Islet of Langerhans (tissue), 1 donor: ENCODE results near the gene TADA3.

Experiments used
- FAIRE-seq: peaks from one replicate; lab custom pipeline; 2011; peaks lifted over from hg19 to GRCh38; lab: Jason Lieb, UNC

Gene TADA3

DNA sequence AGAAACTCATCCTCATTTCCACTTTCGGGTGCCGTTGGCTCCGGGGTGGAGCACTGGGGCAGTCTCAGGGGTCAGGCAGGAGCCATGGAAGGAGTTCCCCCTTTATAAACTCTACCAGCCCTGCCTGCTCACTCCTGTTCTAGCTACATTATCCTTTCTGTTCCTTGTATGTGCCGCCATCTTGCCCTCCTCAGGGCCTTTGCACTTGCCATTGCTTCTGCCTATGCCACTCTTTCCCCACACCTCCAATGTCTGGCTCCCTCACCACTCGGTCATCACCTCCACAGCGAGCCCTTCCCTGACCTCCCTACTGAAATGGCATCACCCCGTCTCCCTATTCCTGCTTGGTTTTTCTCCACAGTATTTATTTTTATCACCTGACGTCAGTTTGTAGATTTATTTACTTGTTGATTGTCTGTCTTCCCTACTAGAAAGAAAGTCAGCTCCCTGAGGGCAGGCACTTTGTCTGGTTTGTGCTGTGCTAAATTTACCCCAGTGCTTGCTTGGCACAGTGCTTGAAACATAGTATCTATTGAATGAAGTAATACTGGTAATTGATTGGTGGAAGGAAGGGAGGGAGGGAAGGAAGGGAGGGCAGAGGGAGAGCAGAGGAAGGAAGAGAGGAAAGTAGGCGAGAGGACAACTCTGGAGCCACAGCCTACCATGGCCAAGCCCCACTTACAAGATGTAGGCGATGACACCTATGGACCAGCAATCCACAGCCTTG lies 31.3 kb downstream of the TADA3 start:
- no peak for FAIRE-seq

DNA sequence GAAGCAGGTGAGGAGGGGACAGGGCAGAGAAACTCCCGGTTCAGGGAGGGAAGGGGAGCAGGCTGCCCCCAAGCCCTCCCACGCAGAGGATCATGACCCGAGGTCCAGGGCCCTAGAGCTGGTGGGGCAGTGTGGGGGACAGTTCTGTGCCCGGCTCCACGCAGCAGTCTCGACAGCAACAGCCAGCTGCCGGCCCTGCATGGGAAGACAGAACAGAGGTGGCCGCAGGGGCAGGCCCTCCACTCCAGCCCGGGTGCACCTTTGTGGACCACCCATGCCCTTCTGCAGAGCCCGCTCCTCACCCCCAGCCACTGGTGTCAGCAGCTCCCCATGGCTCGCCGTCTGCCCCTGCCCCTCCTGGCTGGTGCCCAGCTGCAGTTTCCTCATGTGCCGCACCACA lies 34.8 kb downstream of the TADA3 start:
- FAIRE-seq, result no peak

DNA sequence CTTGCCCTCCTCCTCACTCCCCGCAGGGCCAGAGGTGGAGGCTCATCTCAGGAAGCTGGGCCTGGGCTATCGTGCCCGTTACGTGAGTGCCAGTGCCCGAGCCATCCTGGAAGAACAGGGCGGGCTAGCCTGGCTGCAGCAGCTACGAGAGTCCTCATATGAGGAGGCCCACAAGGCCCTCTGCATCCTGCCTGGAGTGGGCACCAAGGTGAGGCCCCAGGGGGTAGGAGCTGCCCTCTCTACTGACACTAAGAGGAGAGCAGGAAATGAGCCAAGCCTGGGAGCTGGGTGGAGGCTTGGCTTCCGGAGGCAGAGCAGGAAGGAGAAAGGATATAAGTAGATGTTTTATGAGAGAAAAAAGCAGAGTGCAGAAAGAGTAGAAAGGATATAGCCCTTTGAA lies 37.6 kb downstream of the TADA3 start:
- no peak for FAIRE-seq

DNA sequence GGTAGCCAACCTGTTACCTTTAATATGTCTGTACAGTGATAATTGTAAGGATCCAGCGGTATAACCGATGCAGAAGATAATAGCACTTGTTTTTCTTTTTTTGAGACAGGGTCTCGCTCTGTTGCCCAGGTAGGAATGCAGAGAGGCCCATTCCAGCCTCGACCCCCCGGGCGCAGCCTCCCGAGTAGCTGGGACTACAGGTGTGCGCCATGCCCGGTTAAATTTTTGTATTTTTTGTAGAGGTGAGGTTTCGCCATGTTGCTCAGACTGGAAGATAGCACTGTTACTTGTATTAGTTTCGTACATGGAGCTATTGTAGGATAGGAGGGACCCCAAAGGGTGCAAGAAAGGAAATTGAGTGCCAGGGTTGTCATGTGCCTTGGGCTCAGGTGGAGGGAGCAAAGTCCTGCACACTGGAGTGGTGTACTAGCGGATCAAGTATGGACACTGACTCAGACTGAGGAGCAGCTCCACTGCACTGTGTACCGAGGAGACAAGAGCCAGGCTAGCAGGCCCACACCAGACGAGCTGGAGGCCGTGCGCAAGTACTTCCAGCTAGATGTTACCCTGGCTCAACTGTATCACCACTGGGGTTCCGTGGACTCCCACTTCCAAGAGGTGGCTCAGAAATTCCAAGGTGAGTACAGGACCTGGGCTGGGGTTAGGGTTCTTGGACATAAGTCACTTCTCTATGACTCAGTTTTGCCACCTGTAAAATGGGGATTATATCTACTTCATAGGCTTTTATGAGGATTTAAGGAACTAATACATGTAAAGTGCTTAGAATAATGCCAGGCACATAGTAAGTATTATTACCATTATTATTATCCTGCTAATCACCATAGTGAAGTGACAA lies 41.5 kb downstream of the TADA3 start:
- FAIRE-seq, result no peak

DNA sequence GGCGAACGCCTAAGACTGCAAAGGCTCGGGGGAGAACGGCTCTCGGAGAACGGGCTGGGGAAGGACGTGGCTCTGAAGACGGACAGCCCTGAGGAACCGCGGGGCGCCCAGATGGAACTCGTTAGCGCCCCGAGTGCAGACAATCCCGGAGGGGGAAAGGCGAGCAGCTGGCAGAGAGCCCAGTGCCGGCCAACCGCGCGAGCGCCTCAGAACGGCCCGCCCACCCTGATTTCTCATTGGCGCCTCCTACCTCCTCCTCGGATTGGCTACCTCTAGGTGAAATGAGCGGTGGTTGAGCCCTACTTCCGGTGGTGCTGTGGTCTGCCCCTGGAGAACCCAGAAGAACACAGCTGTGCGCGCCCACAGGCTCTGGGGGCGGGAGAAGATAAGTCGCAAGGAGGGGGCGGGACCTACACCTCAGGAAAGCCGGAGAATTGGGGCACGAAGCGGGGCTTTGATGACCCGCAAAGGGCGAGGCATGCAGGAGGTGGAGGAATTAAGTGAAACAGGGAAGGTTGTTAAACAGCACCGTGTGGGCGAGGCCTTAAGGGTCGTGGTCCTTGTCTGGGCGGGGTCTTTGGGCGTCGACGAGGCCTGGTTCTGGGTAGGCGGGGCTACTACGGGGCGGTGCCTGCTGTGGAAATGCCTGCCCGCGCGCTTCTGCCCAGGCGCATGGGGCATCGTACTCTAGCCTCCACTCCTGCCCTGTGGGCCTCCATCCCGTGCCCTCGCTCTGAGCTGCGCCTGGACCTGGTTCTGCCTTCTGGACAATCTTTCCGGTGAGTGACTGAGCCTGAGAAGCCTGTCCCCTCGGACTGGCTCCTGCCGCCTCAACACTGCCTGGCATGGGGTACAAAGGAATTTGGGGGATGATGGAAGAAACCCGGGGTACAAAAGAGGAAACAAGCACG lies 42.4 kb downstream of the TADA3 start, which contains the start of gene OGG1:
TSS of gene OGG1 (plus strand) at position 308 of the 911 bp plus-strand sequence. CDS start at position 643, 335 bp downstream.
- no peak for FAIRE-seq

DNA sequence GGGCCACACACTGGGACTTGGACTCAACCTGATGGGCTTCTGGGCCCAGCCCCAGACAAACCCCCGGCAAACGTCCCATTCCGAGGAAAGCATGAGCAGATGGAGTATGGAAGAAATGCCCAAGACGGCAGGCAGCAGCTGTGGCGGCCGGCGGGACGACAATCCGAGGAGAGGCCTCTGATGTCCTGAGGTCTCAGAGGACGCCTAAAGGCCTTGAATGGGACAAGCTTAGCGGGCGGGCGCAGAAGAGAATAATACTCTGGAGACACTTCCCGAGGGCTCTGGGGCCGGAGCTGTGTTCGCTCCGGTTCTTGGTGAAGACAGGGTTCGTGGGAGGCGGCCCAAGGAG lies 43.0 kb downstream of the TADA3 start:
- FAIRE-seq, result no peak

DNA sequence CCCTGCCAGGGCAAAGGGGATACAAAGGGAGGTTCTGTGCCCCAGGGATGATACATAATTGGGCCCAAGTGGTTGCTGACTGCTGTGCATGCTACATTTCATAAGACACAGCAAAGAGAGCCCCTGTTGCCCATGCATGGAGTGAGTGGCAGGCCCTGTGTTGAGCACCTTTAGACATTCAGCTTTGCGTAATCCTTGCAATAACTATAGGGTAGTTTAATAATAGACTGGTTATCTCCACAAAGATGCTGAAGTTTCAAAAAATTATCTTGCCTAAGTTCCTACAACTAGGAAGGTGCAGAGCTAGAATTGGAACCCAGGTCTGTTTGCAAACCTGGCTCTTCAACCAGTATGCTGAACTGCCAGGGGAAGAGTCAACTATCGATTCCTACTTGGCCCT lies 44.2 kb downstream of the TADA3 start:
- FAIRE-seq, result no peak

DNA sequence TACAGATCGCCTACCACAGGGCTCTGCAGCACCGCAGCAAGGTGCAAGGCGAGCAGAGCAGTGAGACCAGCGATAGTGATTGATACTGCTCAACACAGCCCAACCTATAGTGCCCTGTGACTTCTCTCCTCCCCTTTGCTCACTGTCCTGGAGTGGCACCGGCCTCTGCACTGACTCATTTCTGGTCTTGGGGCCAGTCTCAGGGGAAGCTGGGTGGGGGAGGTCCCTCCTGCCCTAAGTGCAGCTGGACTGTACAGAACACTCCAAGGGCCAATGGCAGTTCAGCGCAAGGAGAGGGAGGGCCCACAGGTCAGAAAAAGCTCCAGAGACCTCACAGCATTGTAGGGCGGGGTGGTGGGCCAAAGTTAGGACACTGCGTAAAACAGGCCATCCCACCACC lies 45.0 kb downstream of the TADA3 start:
- no peak for FAIRE-seq

DNA sequence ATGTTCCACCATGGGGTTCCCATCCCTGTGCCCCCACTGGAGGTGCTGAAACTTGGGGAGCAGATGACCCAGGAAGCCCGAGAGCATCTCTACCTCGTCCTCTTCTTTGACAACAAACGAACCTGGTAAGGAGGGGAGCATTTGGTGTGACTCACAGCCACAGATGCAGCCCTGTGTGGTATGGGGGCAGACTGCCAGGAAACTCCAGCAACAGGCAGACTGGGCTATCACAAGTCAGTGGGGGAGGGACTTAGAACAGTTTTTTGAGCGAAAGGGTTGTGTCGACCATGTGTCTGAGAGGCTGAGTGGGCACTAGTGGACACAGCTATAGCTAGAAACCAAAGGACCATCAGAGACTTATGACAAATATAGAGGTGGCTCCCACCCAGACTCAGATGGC lies 45.9 kb downstream of the TADA3 start:
- no peak for FAIRE-seq

DNA sequence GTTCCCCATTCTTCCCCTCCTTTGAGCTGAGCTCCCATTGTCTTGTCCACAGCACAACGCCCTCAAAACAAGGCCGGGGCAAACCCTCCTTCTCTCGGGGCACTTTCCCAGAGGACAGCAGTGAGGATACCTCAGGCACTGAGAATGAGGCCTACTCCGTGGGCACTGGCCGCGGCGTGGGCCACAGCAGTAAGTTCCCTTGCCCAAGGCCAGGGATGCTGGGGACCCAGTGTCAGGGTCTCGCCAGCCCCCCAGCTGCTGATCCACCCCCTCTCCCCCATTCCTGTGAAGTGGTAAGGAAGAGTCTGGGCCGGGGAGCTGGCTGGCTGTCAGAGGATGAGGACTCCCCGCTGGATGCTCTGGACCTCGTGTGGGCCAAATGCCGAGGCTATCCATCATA lies 46.8 kb downstream of the TADA3 start:
- no peak for FAIRE-seq

DNA sequence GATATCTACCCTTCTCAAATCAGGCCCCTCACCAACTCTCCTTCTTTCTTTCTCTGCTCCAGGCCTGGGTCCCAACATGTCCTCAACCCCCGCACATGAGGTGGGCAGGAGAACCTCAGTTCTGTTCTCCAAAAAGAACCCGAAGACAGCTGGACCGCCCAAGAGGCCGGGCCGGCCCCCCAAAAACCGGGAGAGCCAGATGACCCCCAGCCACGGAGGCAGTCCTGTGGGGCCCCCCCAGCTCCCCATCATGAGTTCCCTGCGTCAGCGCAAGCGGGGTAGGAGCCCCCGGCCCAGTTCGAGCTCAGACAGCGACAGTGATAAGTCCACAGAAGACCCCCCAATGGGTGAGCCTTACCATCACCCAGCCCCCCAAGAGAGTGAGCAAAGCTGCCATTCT lies 48.1 kb downstream of the TADA3 start:
- no peak for FAIRE-seq

DNA sequence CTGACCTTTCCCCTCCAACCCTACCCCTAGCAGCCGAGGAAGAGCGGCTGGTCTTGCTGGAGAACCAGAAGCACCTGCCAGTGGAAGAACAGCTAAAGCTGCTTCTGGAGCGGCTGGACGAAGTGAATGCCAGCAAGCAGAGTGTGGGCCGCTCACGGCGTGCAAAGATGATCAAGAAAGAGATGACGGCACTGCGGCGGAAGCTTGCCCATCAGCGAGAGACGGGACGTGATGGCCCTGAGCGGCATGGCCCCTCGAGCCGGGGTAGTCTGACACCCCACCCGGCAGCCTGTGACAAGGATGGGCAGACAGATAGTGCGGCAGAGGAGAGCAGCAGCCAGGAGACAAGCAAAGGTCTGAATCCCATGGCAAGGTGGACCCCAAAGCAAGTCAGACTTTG lies 48.7 kb downstream of the TADA3 start:
- FAIRE-seq, result no peak

DNA sequence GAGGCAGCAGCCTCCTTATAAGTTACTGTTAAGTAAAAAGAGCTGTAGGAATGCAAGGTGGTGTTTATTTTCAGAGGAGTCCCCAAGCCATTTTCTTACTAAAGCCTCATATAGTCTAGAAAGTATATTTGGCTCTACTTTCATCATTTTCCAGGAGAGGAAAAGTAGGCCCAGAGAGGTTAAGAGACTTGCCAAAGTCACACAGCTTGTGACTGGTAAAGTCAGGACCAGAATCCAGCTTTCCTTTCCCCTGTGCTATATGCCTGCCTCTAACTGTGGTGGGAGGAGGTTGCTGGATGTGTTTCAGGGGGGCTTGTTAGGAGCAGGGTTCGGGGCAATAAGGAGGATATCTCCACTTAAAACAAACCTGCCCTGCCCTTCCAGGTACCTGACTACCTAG lies 49.7 kb downstream of the TADA3 start:
- FAIRE-seq, result no peak

DNA sequence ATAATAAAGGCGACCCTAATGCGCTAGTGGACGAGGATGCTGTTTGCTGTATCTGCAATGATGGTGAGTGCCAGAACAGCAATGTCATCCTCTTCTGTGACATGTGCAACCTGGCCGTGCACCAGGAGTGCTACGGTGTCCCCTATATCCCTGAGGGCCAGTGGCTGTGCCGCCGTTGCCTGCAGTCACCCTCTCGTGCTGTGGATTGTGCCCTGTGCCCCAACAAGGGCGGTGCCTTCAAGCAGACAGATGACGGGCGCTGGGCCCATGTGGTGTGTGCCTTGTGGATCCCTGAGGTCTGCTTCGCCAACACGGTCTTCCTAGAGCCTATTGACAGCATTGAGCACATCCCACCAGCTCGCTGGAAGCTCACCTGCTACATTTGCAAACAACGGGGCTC lies 53.1 kb downstream of the TADA3 start:
- FAIRE-seq, result no peak

DNA sequence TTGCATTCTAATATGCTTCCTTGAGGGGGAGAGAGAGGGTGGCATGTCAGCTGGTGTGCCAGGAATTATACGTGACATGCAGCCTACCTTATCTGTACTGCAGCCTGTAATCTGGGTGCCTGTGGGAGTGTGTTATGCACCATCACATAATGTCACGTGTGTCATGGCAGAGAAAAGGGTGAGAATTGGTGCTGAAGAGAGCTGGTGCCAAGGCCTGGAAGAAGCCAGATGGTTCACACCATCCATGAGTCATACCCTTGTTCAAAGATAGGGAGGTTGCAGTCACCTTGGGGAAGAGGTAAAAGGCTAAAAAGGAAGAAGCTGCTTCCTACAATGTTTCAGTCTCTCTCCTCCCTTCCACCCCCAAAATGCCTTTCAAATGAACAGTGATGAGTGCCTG lies 55.4 kb downstream of the TADA3 start:
- no peak for FAIRE-seq

DNA sequence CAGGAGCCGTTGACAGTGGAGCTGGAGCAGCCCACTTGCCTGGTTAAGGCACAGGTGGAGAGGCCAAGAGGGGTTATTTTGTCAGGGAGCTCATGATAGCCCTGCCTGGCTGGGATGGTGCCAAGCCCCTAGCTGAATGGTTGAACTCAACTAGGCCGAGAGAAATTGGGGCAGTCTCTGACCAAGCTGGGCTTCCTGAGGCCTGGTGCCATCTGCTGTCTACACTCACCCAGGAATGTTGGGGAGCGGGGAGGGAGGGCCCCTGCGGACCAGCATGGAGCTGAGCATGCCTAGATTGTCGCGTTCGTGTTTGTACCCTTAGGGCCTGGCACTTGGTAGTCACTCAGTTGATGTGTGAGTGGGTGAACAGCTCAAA lies 59.5 kb downstream of the TADA3 start:
- FAIRE-seq, result no peak

DNA sequence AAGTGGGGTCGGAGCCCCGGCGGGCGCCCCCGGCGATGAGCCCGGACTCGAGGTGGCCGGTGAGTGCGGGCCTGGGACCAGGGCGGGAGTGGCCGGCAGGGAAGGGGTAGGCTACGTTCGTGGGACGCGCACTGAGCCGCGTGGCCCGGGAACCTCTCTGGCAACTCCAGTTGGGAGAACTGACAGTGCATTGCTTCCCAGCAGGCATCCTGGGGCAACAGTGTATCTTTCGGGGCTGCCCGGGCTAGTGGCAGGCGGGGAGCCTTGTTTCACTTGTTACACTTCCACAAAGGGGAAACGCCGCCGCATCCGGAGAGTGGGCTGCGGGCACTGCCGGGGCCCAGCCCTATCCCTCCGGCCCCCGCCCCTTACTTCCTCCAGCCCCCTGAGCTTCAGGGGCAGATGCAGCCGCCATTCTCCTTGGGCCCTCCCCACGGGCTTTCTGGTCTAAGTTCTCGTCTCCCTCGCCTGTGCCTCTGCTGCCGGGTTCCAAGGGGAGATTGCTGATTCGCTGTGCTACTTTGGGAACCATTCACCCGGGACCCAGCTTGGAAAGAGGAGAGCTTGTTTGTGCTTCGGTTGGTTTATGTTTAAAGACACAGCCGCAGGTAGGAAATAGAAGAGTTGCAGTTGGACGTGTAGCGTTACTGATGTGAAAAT lies 60.1 kb downstream of the TADA3 start:
- no peak for FAIRE-seq

DNA sequence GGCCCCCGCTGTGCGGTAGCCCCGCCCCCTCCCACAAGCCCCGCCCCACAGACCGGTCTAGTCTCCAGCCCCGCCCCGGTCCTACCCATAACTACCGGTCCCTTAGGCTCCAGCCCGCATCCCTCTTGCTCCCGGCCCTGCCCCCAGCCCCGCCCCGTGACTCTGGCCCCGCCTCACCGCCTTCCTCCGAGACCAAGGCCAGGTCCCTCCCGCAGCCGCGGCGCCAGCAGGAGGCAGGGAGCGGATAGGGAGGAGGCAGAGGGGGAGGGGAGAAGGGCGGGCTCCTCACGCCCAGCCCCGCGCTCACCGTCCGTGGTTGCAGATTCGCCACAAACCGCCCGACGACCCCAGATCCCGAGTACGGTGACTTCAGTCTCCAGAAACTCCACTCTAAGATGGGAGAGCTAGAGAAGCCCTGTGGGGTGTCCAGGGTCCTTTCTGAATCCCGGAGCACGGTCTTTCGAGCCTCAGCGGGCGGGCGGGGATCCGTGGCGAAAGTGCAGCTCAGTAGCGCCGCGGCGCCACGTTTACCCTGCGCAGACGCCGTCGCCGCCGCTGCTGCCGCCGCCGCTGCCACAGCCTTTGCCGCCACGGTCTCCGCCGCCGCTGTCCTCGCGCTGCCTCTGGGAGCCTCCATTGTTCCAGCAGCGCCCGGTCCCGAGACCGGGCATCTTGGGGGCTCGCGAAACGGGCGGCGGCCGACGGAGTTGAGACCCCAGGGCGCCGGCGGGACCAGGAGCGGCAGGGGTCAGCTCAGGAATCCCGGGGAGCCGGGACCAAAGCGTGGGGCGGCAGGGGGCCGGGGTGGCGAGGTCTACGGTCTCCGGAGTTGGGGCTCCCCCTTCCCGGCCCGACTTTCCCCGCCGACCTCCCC lies 60.8 kb downstream of the TADA3 start, which contains the start of gene BRPF1:
TSS of gene BRPF1 (plus strand) at position 530 of the 874 bp plus-strand sequence. CDS start 2,406 bp downstream, outside the sequence.
- FAIRE-seq, result no peak

DNA sequence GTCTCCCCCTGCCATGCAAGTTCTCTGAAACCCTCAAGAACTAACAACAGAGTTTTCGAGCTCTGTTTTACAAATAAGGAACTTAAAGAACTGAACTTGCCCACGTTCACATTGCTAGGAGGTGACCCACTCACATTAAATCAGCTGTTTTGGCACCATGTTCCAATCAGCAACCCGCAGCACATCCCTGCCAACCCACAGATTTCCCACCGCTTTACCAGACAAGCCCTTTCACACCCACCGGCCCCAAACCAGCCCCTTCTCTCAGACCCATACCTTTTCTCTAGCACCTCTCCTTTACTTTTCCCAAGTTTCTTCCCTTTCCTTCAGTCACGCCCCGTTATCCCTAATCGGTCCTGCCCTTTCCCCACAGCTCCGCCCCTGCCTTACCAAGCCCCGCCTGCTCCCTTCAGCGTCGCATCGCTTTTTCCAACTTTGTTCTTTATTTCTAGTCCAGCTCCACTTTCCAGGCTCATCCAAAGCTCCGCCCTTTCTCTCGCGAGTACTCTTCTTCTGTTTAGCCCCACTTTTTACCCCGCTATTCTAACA lies 61.5 kb downstream of the TADA3 start:
- FAIRE-seq, result no peak
